Measurements from ENCODE around the gene UBAC2.

Gene UBAC2

GRCh38 chr13:99231721-99232120 lies 31.1 kb downstream of the UBAC2 start:
- TF ChIP-seq PPARA (CRISPR knock-in tag; IDR thresholded peaks at IDR 0.05; ENCODE audit: borderline replicate concordance) (no peak), ZNF565 (CRISPR knock-in tag; conservative IDR thresholded peaks at IDR 0.05; ENCODE audit: low read depth) (no peak), BACH2 (CRISPR knock-in tag; IDR thresholded peaks at IDR 0.05; ENCODE audit: borderline replicate concordance) (no peak), SNAI2 (CRISPR knock-in tag; IDR thresholded peaks at IDR 0.05) (no peak), ZFP3 (CRISPR knock-in tag; IDR thresholded peaks at IDR 0.05) (no peak), OSR1 (CRISPR knock-in tag; IDR thresholded peaks at IDR 0.05) (no peak), TCF4 (CRISPR knock-in tag; IDR thresholded peaks at IDR 0.05; ENCODE audit: borderline replicate concordance) (no peak), CSDC2 (CRISPR knock-in tag; IDR thresholded peaks at IDR 0.05) (no peak), ESRRG (CRISPR knock-in tag; IDR thresholded peaks at IDR 0.05) (no peak), ARNTL (CRISPR knock-in tag; IDR thresholded peaks at IDR 0.05; ENCODE audit: borderline replicate concordance, low read depth) (no peak), ZFP30 (CRISPR knock-in tag; IDR thresholded peaks at IDR 0.05) (no peak), ZNF8 (CRISPR knock-in tag; IDR thresholded peaks at IDR 0.05) (no peak), ZNF70 (CRISPR knock-in tag; IDR thresholded peaks at IDR 0.05) (no peak), ISL1 (CRISPR knock-in tag; IDR thresholded peaks at IDR 0.05) (no peak), CREB5 (CRISPR knock-in tag; IDR thresholded peaks at IDR 0.05; ENCODE audit: low read depth) (no peak)
- TF ChIP-seq, protein P1, sequence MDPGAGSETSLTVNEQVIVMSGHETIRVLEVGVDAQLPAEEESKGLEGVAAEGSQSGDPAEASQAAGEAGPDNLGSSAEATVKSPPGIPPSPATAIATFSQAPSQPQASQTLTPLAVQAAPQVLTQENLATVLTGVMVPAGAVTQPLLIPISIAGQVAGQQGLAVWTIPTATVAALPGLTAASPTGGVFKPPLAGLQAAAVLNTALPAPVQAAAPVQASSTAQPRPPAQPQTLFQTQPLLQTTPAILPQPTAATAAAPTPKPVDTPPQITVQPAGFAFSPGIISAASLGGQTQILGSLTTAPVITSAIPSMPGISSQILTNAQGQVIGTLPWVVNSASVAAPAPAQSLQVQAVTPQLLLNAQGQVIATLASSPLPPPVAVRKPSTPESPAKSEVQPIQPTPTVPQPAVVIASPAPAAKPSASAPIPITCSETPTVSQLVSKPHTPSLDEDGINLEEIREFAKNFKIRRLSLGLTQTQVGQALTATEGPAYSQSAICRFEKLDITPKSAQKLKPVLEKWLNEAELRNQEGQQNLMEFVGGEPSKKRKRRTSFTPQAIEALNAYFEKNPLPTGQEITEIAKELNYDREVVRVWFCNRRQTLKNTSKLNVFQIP (CRISPR knock-in tag; IDR thresholded peaks at IDR 0.05; ENCODE audit: borderline replicate concordance, low read depth), result no peak
- TF ChIP-seq, protein P2, sequence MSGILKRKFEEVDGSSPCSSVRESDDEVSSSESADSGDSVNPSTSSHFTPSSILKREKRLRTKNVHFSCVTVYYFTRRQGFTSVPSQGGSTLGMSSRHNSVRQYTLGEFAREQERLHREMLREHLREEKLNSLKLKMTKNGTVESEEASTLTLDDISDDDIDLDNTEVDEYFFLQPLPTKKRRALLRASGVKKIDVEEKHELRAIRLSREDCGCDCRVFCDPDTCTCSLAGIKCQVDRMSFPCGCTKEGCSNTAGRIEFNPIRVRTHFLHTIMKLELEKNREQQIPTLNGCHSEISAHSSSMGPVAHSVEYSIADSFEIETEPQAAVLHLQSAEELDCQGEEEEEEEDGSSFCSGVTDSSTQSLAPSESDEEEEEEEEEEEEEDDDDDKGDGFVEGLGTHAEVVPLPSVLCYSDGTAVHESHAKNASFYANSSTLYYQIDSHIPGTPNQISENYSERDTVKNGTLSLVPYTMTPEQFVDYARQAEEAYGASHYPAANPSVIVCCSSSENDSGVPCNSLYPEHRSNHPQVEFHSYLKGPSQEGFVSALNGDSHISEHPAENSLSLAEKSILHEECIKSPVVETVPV (CRISPR knock-in tag; IDR thresholded peaks at IDR 0.05), result no peak
- no peak for ATAC-seq

DNA sequence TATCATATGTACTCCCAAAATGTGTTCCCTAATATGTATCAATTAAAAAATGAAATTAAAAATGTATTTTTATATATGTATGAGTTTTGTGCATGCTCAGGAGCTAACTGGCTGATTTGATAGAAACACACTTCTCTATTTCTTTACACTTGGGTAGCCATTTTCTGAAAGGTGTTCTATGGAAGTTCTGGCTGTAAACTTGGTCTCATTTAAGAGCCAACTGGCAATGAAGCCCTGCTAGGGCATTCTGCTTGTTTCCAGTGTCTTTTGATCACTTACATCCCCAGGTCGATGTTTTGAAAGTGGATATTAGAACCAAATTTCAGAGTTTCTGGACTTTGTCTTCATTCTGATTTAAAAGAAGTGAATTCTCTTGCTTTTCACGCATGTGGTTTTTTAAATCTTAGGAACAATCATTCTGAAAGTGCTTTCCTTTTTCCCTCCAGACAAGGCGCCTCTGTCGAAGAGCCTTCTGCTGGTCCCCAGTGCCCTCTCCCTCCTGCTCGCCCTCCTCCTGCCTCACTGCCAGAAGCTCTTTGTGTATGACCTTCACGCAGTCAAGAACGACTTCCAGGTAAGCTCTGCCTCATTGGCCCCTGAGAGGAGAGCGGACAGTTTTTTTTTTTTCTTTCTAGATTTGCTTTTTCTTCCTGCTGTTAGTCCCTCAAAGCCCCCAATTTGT lies 37.5 kb downstream of the UBAC2 start:
- no peak for TF ChIP-seq CSDC2 (CRISPR knock-in tag; IDR thresholded peaks at IDR 0.05)
- no peak for TF ChIP-seq TOX (CRISPR knock-in tag; IDR thresholded peaks at IDR 0.05; ENCODE audit: borderline replicate concordance)
- TF ChIP-seq TSHZ2 (CRISPR knock-in tag; IDR thresholded peaks at IDR 0.05), result no peak
- no peak for TF ChIP-seq ZNF8 (CRISPR knock-in tag; IDR thresholded peaks at IDR 0.05)
- TF ChIP-seq CREB5 (CRISPR knock-in tag; IDR thresholded peaks at IDR 0.05; ENCODE audit: low read depth), result no peak
- TF ChIP-seq BACH2 (CRISPR knock-in tag; IDR thresholded peaks at IDR 0.05; ENCODE audit: borderline replicate concordance), result no peak
- no peak for TF ChIP-seq ZNF565 (CRISPR knock-in tag; conservative IDR thresholded peaks at IDR 0.05; ENCODE audit: low read depth)
- TF ChIP-seq SNAI2 (CRISPR knock-in tag; IDR thresholded peaks at IDR 0.05), result no peak
- TF ChIP-seq, protein P2 (CRISPR knock-in tag; IDR thresholded peaks at IDR 0.05), result no peak
- TF ChIP-seq ZFP3 (CRISPR knock-in tag; IDR thresholded peaks at IDR 0.05), result no peak
- TF ChIP-seq TCF4 (CRISPR knock-in tag; IDR thresholded peaks at IDR 0.05; ENCODE audit: borderline replicate concordance), result no peak
- TF ChIP-seq ZC3H10 (CRISPR knock-in tag; IDR thresholded peaks at IDR 0.05), result no peak
- no peak for TF ChIP-seq ARNTL (CRISPR knock-in tag; IDR thresholded peaks at IDR 0.05; ENCODE audit: borderline replicate concordance, low read depth)
- no peak for TF ChIP-seq GLIS3 (CRISPR knock-in tag; IDR thresholded peaks at IDR 0.05)
- no peak for TF ChIP-seq PPARA (CRISPR knock-in tag; IDR thresholded peaks at IDR 0.05; ENCODE audit: borderline replicate concordance)
- no peak for TF ChIP-seq RARB (CRISPR knock-in tag; IDR thresholded peaks at IDR 0.05)
- ATAC-seq, result no peak
